ENCODE data around the gene XAB2.

DNA sequence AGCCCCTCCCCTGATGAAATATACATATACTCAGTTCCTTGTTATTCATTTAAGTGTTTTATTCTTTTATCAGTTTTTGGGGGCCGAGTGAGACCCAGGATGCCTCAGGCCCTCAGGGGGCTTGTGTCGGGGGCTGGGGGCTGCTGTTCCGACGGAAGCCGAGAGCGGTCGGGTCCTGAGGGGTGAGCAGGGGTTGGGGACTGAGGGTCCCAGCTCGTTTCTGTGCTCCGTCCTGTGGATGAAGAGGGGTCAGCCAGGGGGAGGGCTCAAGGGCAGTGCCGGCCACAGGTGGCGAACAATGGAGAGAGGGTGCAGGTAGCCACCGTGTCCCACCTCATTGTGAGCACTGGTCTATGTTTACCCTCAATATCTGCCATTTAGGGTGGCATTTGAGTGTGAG lies 2.2 kb upstream of the XAB2 start:
- TF ChIP-seq, protein P1, sequence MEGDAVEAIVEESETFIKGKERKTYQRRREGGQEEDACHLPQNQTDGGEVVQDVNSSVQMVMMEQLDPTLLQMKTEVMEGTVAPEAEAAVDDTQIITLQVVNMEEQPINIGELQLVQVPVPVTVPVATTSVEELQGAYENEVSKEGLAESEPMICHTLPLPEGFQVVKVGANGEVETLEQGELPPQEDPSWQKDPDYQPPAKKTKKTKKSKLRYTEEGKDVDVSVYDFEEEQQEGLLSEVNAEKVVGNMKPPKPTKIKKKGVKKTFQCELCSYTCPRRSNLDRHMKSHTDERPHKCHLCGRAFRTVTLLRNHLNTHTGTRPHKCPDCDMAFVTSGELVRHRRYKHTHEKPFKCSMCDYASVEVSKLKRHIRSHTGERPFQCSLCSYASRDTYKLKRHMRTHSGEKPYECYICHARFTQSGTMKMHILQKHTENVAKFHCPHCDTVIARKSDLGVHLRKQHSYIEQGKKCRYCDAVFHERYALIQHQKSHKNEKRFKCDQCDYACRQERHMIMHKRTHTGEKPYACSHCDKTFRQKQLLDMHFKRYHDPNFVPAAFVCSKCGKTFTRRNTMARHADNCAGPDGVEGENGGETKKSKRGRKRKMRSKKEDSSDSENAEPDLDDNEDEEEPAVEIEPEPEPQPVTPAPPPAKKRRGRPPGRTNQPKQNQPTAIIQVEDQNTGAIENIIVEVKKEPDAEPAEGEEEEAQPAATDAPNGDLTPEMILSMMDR (IDR thresholded peaks at IDR 0.05): no peak
- no peak for TF ChIP-seq POLR2A (IDR thresholded peaks at IDR 0.05)
